ENCODE results near the gene ERFE.

Gene ERFE

DNA sequence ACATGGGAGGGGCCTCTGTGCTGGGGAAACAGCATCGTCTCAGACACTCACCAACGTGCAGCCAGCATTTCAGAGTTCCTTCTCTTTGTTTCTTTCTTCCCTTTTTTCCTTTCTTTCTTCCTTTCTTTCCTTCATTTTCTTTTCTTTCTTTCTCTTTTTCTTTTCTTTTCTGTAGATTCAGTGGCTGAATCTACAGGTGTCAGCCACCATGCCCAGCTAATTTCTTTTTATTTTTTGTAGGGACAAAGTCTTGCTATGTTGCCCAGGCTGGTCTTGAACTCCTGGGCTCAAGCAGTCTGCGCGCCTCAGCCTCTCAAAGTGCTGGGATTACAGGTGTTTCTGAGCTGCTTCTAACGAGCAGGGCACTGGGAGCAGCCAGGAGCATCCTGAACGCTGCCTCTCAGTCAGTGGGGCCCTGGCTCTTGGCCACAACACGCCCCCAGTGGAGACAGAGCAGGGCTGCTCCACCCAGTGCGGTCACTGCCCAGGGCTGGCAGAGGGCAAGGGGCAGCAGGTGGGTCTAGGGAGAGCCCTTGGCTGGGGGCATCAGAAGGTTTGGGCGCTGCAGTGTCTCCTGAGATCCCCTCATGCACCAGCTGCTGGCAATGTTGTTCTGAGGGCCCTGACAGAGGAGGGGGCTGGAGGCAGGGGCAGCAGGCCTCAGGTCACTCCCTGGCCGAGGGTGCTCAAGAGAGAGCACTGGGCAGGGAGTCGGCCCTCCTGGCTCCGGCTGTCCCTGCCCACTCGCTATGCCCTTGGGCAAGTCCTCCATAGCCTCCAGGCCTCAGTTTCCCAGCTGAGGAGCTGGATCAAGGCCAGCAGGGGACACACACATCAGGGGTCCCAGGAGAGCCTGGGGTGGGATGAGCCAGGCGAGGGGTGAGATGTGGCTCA, 25.0 kb upstream of the ERFE start:
- TF ChIP-seq, protein P1, sequence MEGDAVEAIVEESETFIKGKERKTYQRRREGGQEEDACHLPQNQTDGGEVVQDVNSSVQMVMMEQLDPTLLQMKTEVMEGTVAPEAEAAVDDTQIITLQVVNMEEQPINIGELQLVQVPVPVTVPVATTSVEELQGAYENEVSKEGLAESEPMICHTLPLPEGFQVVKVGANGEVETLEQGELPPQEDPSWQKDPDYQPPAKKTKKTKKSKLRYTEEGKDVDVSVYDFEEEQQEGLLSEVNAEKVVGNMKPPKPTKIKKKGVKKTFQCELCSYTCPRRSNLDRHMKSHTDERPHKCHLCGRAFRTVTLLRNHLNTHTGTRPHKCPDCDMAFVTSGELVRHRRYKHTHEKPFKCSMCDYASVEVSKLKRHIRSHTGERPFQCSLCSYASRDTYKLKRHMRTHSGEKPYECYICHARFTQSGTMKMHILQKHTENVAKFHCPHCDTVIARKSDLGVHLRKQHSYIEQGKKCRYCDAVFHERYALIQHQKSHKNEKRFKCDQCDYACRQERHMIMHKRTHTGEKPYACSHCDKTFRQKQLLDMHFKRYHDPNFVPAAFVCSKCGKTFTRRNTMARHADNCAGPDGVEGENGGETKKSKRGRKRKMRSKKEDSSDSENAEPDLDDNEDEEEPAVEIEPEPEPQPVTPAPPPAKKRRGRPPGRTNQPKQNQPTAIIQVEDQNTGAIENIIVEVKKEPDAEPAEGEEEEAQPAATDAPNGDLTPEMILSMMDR (conservative IDR thresholded peaks at IDR 0.05): no peak
- H3K27ac ChIP-seq: no peak overlapping the region

DNA sequence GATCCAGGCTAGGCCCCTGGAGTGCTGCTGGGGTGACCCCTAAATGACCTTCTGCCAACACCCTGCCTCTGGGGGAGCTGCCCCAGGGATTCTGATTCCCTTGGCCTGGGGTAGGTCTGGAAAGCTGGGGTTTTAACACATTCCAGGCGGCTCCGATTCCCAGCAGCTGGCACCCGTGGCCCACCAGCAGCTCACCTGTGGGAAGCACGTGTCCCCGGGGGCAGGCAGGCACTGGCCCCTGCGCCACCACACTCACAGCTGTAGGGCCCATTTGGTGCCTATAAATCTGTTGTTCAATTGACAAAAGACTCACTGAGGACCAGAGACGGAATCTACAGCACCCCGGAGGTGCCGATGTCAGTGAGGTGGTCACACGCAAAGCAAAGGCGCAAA, 24.4 kb upstream of the ERFE start:
- TF ChIP-seq, protein P1 (conservative IDR thresholded peaks at IDR 0.05): no peak
- no peak overlapping the region for H3K27ac ChIP-seq

DNA sequence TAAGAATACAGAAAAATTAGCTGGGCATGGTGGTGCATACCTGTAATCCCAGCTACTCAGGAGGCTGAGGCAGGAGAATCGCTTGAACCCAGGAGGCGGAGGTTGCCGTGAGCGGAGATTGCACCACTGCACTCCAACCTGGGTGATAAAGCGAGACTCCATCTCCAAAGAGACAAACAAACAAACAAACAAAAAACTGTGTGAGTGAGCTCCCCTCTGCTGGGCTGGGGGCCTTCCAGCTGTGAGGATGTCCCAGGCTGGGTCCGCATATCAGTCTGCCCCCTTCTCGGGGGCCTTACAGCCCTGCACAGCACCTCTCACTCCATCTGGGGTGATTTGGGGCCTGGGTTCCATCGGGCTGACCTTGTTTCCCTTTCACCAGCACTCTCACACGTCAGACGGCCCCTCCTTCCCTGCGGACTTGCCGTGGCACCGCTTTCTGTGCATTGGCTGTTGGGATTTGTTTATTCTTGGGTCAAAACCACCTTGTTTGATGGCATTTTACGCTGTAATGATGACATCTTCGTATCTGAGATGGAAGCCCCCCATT, 23.1 kb upstream of the ERFE start:
- TF ChIP-seq, protein P1 (conservative IDR thresholded peaks at IDR 0.05): no peak
- no peak overlapping the region for H3K27ac ChIP-seq

DNA sequence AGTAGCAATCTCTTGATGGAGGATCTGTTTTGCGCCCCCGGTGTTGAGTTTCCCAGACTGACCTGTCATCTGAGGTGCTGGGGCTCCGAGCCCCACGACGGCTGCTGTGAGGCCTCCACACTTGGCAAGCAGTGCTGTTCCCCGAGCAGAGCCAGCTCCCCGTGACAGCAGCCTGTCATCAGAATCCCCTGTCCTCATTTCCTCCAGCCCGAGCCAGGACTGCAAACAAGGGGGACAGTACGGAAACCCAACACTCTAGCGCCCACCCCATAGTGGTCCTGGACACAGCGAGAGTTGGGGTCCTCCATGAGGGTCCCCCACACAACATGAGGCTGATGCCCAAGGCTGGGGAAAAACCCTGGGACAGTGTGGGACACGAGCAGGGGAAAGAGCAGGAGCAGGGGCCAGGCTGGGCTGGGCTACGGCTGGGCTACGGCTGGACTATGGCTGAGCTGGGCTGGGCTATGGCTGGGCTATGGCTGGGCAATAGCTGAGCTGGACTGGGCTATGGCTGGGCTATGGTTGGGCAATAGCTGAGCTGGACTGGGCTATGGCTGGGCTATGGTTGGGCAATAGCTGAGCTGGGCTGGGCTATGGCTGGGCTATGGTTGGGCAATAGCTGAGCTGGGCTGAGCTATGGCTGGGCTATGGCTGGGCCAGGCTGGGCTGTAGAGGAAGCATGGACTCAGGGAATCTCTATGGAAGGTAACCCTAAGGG, 21.8 kb upstream of the ERFE start:
- no peak overlapping the region for H3K27ac ChIP-seq
- TF ChIP-seq, protein P1 (conservative IDR thresholded peaks at IDR 0.05): no peak

DNA sequence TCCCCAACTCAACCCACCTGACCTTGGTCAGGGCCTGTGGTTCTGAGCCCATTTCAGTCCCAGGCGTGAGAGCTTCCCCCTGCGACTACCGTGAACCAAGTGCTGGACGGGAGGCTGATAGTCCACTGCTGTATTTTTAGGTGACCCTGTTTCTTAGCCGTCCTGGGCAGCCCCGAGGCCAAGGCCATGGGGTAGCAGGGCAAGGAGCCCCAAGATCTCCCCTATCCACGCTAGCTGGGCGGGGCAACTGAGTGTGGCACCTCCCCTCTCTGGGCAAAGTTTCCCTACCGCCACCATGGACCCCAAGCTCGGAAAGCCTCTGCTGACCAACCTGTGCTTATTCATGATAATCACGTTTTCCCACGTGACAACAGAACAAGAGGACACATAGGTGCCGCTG, 20.9 kb upstream of the ERFE start:
- TF ChIP-seq, protein P1 (conservative IDR thresholded peaks at IDR 0.05): no peak
- no peak overlapping the region for H3K27ac ChIP-seq

DNA sequence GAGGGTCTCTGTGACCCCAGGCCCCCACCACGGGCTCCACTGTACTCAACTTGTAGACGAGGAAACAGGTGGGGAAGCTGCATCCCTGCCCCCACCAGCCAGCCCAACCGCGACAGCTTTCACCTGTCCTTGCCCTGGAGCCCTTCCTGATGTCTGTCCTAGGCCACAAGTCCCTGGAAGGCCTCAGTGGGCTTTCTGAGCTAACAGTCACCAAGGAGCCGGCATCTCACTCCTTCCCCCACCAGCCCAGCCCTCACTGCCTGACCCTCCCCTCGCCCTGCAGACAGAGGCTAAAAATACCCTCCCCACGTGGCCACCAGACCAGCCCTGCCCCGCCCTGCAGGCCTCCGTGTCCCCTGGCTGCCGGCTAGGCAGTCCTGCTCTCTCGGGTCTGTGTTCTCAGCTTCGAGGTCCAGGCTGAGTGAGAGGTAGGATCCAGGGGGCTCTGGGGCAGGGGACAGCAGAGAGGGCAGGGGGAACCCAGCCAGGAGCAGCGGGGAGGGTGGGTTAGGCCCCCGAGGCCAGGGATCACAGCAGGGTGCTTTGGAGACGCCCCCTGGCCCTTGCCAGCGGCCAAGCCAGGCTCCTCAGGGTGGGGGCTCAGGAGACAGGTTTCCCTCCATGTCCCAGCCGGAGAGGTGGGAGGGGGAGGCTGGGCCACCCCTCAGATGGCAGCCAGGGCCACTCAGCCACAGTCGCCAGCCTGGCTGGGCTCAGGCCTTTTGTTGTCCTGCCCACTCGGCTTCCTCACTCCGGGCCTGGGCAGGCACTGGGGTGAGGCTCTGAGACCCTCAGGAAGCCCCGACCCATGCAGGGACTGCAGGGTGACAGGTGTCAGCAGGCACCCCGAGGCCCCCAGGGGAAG, 20.2 kb upstream of the ERFE start, which contains the start of gene KLHL30:
Gene KLHL30 (plus strand): TSS at position 338 of the 865 bp plus-strand sequence. CDS start 2,087 bp downstream, outside the sequence.
- TF ChIP-seq, protein P1 (conservative IDR thresholded peaks at IDR 0.05): no peak
- H3K27ac ChIP-seq: no peak within 1 kb of the TSS
